Endothelial cell (in vitro differentiated cells): ENCODE data around the gene KLF11. TPM values are rescaled to one million over a fixed set of nuclear protein-coding genes. Genes with fewer than 3 reads are reported as not detected.
"Not testable (repeated sequence)": the region's sequence is repeated elsewhere in the genome, so short reads cannot be mapped to it uniquely, and the experiment has no call there.

Experiments
- DNase-seq: peaks from one replicate; pipeline ENCODE4 v3.0.0; 2021; ENCODE audit warnings: low spot score
- H3K27ac Mint-ChIP-seq: one replicate; pipeline ENCODE4 v1.8.0; 2021; ENCODE audit warnings: mixed read lengths, inconsistent platforms; ENCODE audit not compliant: unreplicated experiment
- H3K27me3 Mint-ChIP-seq: one replicate; pipeline ENCODE4 v1.8.0; 2021; ENCODE audit warnings: mild to moderate bottlenecking, moderate library complexity, mixed read lengths, inconsistent platforms; ENCODE audit not compliant: unreplicated experiment
- H3K36me3 Mint-ChIP-seq: one replicate; pipeline ENCODE4 v1.8.0; 2021; ENCODE audit warnings: mild to moderate bottlenecking, low read depth, mixed read lengths, inconsistent platforms; ENCODE audit not compliant: unreplicated experiment
- H3K4me1 Mint-ChIP-seq: one replicate; pipeline ENCODE4 v1.8.0; 2021; ENCODE audit warnings: mild to moderate bottlenecking, mixed read lengths, inconsistent platforms; ENCODE audit not compliant: unreplicated experiment
- H3K4me3 Mint-ChIP-seq: one replicate; pipeline ENCODE4 v1.8.0; 2021; ENCODE audit warnings: mild to moderate bottlenecking, mixed read lengths, inconsistent platforms; ENCODE audit not compliant: unreplicated experiment
- H3K9me3 Mint-ChIP-seq: one replicate; pipeline ENCODE4 v1.8.0; 2021; ENCODE audit warnings: mixed read lengths, inconsistent platforms; ENCODE audit not compliant: unreplicated experiment
- CTCF ChIP-seq: fragments of 200-600 bp; sonication (generic); IDR thresholded peaks from one replicate; pipeline ENCODE4 v1.5.0; 2021; ENCODE audit warnings: antibody characterized with exemption; ENCODE audit not compliant: unreplicated experiment
- total RNA-seq: library from RNA; stranded (reverse); fragmentation: NEBNext Ultra II Directional; extraction: Animal tissue kit (Norgen Biotek cat#: 25700); gene quantifications from one replicate; pipeline ENCODE4 v1.2.1, GENCODE V29; 2021; ENCODE audit not compliant: unreplicated experiment

KLF11 gene
- total RNA-seq, 1 donor from 2014 or later, result 8.2 TPM

GRCh38 chr2:10008809-10009176 lies 34.6 kb upstream of the KLF11 start:
- DNase-seq, result no peak
- H3K27me3 Mint-ChIP-seq, result peaks cover 4% of the 10 kb centered on the region
- no peak for TF ChIP-seq CTCF
- no peak overlapping the region for H3K27ac Mint-ChIP-seq
- H3K36me3 Mint-ChIP-seq, result no peaks in the 10 kb centered on the region
- H3K4me1 Mint-ChIP-seq, result no peaks in the 10 kb centered on the region
- no peaks in the 10 kb centered on the region for H3K9me3 Mint-ChIP-seq
- H3K4me3 Mint-ChIP-seq, result no peak overlapping the region

GRCh38 chr2:10009271-10009810 lies 34.0 kb upstream of the KLF11 start:
- Mint-ChIP-seq H3K27me3 (peaks cover 3% of the 10 kb centered on the region), H3K4me3 (no peak overlapping the region), H3K27ac (no peak overlapping the region), H3K4me1 (no peaks in the 10 kb centered on the region), H3K36me3 (no peaks in the 10 kb centered on the region), H3K9me3 (no peaks in the 10 kb centered on the region)
- TF ChIP-seq CTCF, result no peak
- no peak for DNase-seq

GRCh38 chr2:10009811-10010781 lies 33.3 kb upstream of the KLF11 start:
- Mint-ChIP-seq H3K4me1 (no peaks in the 10 kb centered on the region), H3K9me3 (no peaks in the 10 kb centered on the region), H3K4me3 (no peak overlapping the region), H3K27me3 (peaks cover 1% of the 10 kb centered on the region), H3K27ac (no peak overlapping the region), H3K36me3 (no peaks in the 10 kb centered on the region)
- no peak for TF ChIP-seq CTCF
- no peak for DNase-seq

- DNase-seq, H3K27me3 Mint-ChIP-seq, H3K27ac Mint-ChIP-seq, H3K9me3 Mint-ChIP-seq, H3K4me3 Mint-ChIP-seq, H3K36me3 Mint-ChIP-seq, H3K4me1 Mint-ChIP-seq: not testable (repeated sequence)
Observed at GRCh38 chr2:10010861-10011605, 32.3 kb upstream of the KLF11 start.

- not testable (repeated sequence) for DNase-seq, H3K9me3 Mint-ChIP-seq, H3K4me3 Mint-ChIP-seq, H3K27me3 Mint-ChIP-seq, H3K4me1 Mint-ChIP-seq, H3K36me3 Mint-ChIP-seq, H3K27ac Mint-ChIP-seq
Observed at GRCh38 chr2:10011606-10012325, 31.6 kb upstream of the KLF11 start.

- not testable (repeated sequence) for H3K4me1 Mint-ChIP-seq, H3K36me3 Mint-ChIP-seq, H3K27ac Mint-ChIP-seq, H3K9me3 Mint-ChIP-seq, H3K27me3 Mint-ChIP-seq, H3K4me3 Mint-ChIP-seq, DNase-seq
Observed at GRCh38 chr2:10012366-10012962, 30.9 kb upstream of the KLF11 start.
